ENCODE measurements around the gene GTPBP4. TPM values are rescaled to one million over a fixed set of nuclear protein-coding genes. Genes with fewer than 3 reads are reported as not detected.

GTPBP4 gene
- total RNA-seq: 10 to 100 TPM; 18.3 to 39.1 (median 27.4) TPM

GRCh38 chr10:987870-988666 is at the start of gene GTPBP4:
TSS of gene GTPBP4 (plus strand) at chr10:988434. CDS start at chr10:988480, 46 bp downstream.
- 2% methylated on average over 20 of the region's 74 CpGs for WGBS
- H3K9me3 ChIP-seq: no peaks in the 10 kb centered on the region
- TF ChIP-seq POLR2AphosphoS5 (IDR thresholded peaks at IDR 0.05) (peak; percentile 93 to 94), EP300 (IDR thresholded peaks at IDR 0.05) (no peak), CTCF (IDR thresholded peaks at IDR 0.05) (peak in 1 of 3 experiments; percentile 32), POLR2A (IDR thresholded peaks at IDR 0.05; ENCODE audit: low read depth) (peak; percentile 61)
- H3K36me3 ChIP-seq: peaks cover 0 to 10% (median 4%) of the 10 kb centered on the region in 4 donors
- peak within 1 kb of the TSS; percentile 70 to 92 (median 89) for H3K4me3 ChIP-seq
- H3K27me3 ChIP-seq: no peaks in the 10 kb centered on the region
- peaks cover 18 to 35% (median 30%) of the 10 kb centered on the region in 4 donors for H3K4me1 ChIP-seq
- DNase-seq (ENCODE audit: extremely low spot score): peak; percentile 100
- peak within 1 kb of the TSS; percentile 90 to 95 (median 92) for H3K27ac ChIP-seq (replicated peaks in 1 of 4)
- intact Hi-C loops (cut with DNase I): loop anchor here (2.0 to 5.0 kb wide), 2 partner anchors 56 to 69 kb away; partner anchors contain the start of genes LARP4B and WDR37

GRCh38 chr10:938941-939678 is 49.1 kb upstream of the GTPBP4 start:
- Histone ChIP-seq H3K36me3 (no peaks in the 10 kb centered on the region), H3K27ac (replicated peaks in 1 of 4) (no peak overlapping the region), H3K9me3 (no peaks in the 10 kb centered on the region), H3K27me3 (no peaks in the 10 kb centered on the region), H3K4me3 (no peak overlapping the region), H3K4me1 (no peaks in the 10 kb centered on the region)
- TF ChIP-seq EP300 (IDR thresholded peaks at IDR 0.05): no peak
- no peak for TF ChIP-seq POLR2A (IDR thresholded peaks at IDR 0.05; ENCODE audit: low read depth)
- no peak for TF ChIP-seq CTCF (IDR thresholded peaks at IDR 0.05)
- no peak for TF ChIP-seq POLR2AphosphoS5 (IDR thresholded peaks at IDR 0.05)
- intact Hi-C loops (cut with DNase I): loop anchor here (10.0 kb wide), 1 partner anchor 116 kb away; the partner anchor contains the start of gene WDR37
- 83% methylated on average over 10 of the region's 10 CpGs for WGBS
- DNase-seq (ENCODE audit: extremely low spot score): no peak

GRCh38 chr10:943334-944033 is 44.8 kb upstream of the GTPBP4 start:
- TF ChIP-seq EP300 (IDR thresholded peaks at IDR 0.05): no peak
- no peak for TF ChIP-seq POLR2AphosphoS5 (IDR thresholded peaks at IDR 0.05)
- no peak for TF ChIP-seq CTCF (IDR thresholded peaks at IDR 0.05)
- TF ChIP-seq POLR2A (IDR thresholded peaks at IDR 0.05; ENCODE audit: low read depth): no peak
- WGBS: 90% methylated on average over 17 of the region's 17 CpGs
- intact Hi-C loops (cut with DNase I): no loop called here
- Histone ChIP-seq H3K9me3 (no peaks in the 10 kb centered on the region), H3K36me3 (no peaks in the 10 kb centered on the region), H3K4me3 (no peak overlapping the region), H3K27ac (replicated peaks in 1 of 4) (no peak overlapping the region), H3K4me1 (no peaks in the 10 kb centered on the region), H3K27me3 (no peaks in the 10 kb centered on the region)
- DNase-seq (ENCODE audit: extremely low spot score): no peak

- Histone ChIP-seq H3K27ac (replicated peaks in 1 of 4) (peak overlapping the region; percentile 18 to 60 (median 44)), H3K27me3 (no peaks in the 10 kb centered on the region), H3K9me3 (no peaks in the 10 kb centered on the region), H3K4me1 (no peaks in the 10 kb centered on the region), H3K4me3 (peak overlapping the region in 1 of 4 donors; percentile 9), H3K36me3 (no peaks in the 10 kb centered on the region)
- TF ChIP-seq CTCF (IDR thresholded peaks at IDR 0.05) (no peak), EP300 (IDR thresholded peaks at IDR 0.05) (no peak), POLR2A (IDR thresholded peaks at IDR 0.05; ENCODE audit: low read depth) (no peak), POLR2AphosphoS5 (IDR thresholded peaks at IDR 0.05) (peak; percentile 36 to 61)
- 72% methylated on average over 11 of the region's 14 CpGs for WGBS
- intact Hi-C loops (cut with DNase I): no loop called here
- no peak for DNase-seq (ENCODE audit: extremely low spot score)
Observed at GRCh38 chr10:944034-944831, 44.0 kb upstream of the GTPBP4 start.

All from esophagus muscularis mucosa (tissue), 4 donors.